ENCODE data around the gene MYMX. TPM values are rescaled to one million over a fixed set of nuclear protein-coding genes. Genes with fewer than 3 reads are reported as not detected.

Gene MYMX
- total and polyA plus RNA-seq, 2 of the 13 experiments (the other 11 are each of a cell fraction or from before 2014, with no cell fraction given) = not detected

GRCh38 chr6:44257025-44257752 is 40.5 kb downstream of the MYMX start, which contains the start of gene SLC35B2 (continued):
- TF ChIP-seq GMEB2 (CRISPR knock-in tag; IDR thresholded peaks at IDR 0.05; ENCODE audit: low read depth) (peak; percentile 26; the same call in 1 of the 2 replicates), ZNF530 (CRISPR knock-in tag; IDR thresholded peaks at IDR 0.05; ENCODE audit: low read depth) (no peak), CEBPZ (IDR thresholded peaks at IDR 0.05; ENCODE audit: low read length) (no peak), TP53 (CRISPR knock-in tag; conservative IDR thresholded peaks at IDR 0.05) (no peak), ZNF704 (CRISPR knock-in tag; IDR thresholded peaks at IDR 0.05; ENCODE audit: borderline replicate concordance) (peak; percentile 90; the same call in 1 of the 2 replicates), ZFP62 (CRISPR knock-in tag; IDR thresholded peaks at IDR 0.05) (no peak), GATAD1 (CRISPR knock-in tag; IDR thresholded peaks at IDR 0.05) (peak; percentile 92), E2F2 (CRISPR knock-in tag; IDR thresholded peaks at IDR 0.05; ENCODE audit: borderline replicate concordance) (no peak; the same call in 1 of the 2 replicates), ATF7-NPFF (CRISPR knock-in tag; IDR thresholded peaks at IDR 0.05; ENCODE audit: low read depth) (peak; percentile 98), ZNF710 (CRISPR knock-in tag; IDR thresholded peaks at IDR 0.05; ENCODE audit: borderline replicate concordance) (peak; percentile 58; the same call in 1 of the 2 replicates), ZNF460 (CRISPR knock-in tag; IDR thresholded peaks at IDR 0.05; ENCODE audit: borderline replicate concordance) (no peak), ZNF761 (CRISPR knock-in tag; conservative IDR thresholded peaks at IDR 0.05) (0 out of 2 replicates have a peak, but pooled peaks have one; percentile 67), ELF1 (CRISPR knock-in tag; IDR thresholded peaks at IDR 0.05) (peak; percentile 51), TRIM24 (CRISPR knock-in tag; IDR thresholded peaks at IDR 0.05) (no peak), MXD3 (CRISPR knock-in tag; IDR thresholded peaks at IDR 0.05) (peak; percentile 85), CENPT (CRISPR knock-in tag; IDR thresholded peaks at IDR 0.05; ENCODE audit: low read depth) (peak; percentile 64; the same call in 1 of the 2 replicates), HNRNPH1 (optimal IDR thresholded peaks at IDR 0.05; ENCODE audit: low read depth, low read length) (no peak), SRY (CRISPR knock-in tag; IDR thresholded peaks at IDR 0.05) (peak; percentile 55; the same call in 1 of the 2 replicates)
